K562 (cell line): ENCODE measurements around the gene SMARCB1. TPM values are rescaled to one million over a fixed set of nuclear protein-coding genes. Genes with fewer than 3 reads are reported as not detected.

Experiments used
- ATAC-seq: fragments of 200-7000 bp; cut with Tn5 transposase; 3 replicates; pipeline ENCODE4 v1.9.1; 2020; ENCODE audit warnings: moderate library complexity
- BruUV-seq: library from RNA; stranded (reverse); fragments of 400-500 nt; replicated peaks from 2 replicates; lab custom pipeline; 2021; lab: Mats Ljungman, UMichigan
- CTCF ChIA-PET: fragments of 300-600 bp; formaldehyde crosslinking; extraction: SDS; loops from one replicate; lab custom pipeline; 2021; ENCODE audit warnings: low intra/inter-chr PET ratio; lab: Yijun Ruan, JAX
- POLR2A ChIA-PET: fragments of 300-600, 350-650 bp; sonication (Branson Sonifier 250); formaldehyde crosslinking; extraction: SDS; loops from one replicate; lab custom pipeline; 2021; ENCODE audit warnings: antibody characterized with exemption, inconsistent platforms; lab: Yijun Ruan, JAX
- DNase-seq, 4 experiments: peaks; one replicate each; pipeline versions ENCODE4 v3.0.0 to v3.0.0-alpha.2; 2011 to 2018; ENCODE audit warnings: low spot score in 3 of 4, mixed read lengths in 3 of 4; ENCODE audit errors: extremely low read depth in 1 of 4
- FAIRE-seq: peaks from 2 replicates; lab custom pipeline; 2011; peaks lifted over from hg19 to GRCh38; lab: Jason Lieb, UNC
- H2AFZ ChIP-seq: 2 replicates; pipeline ENCODE4 v1.6.0; 2011; ENCODE audit warnings: low read depth, low read length, control low read depth, inconsistent platforms
- H3K27ac ChIP-seq: fragments of 200-600 bp; 3 replicates; pipeline ENCODE4 v1.8.0; 2011; ENCODE audit warnings: low read depth, mild to moderate bottlenecking, control low read depth, inconsistent platforms, low read length, moderate library complexity, mixed read lengths; ENCODE audit errors: extremely low read depth
- H3K27me3 ChIP-seq, 2 experiments: fragments of 300-600 bp in 1 of 2; 2 replicates in 1 of 2; 3 replicates in 1 of 2; pipeline versions ENCODE4 v1.6.0 to v1.8.0; 2011; ENCODE audit warnings: inconsistent platforms in 2 of 2, low read length in 2 of 2, mild to moderate bottlenecking in 1 of 2, mixed read lengths in 1 of 2, moderate library complexity in 1 of 2; ENCODE audit not compliant: control insufficient read depth in 2 of 2, insufficient read depth in 2 of 2
- H3K36me3 ChIP-seq: fragments of 300-600 bp; 3 replicates; pipeline ENCODE4 v1.8.0; 2011; ENCODE audit warnings: mild to moderate bottlenecking, low read length, inconsistent platforms; ENCODE audit not compliant: control insufficient read depth, insufficient read depth
- H3K4me1 ChIP-seq, 2 experiments: fragments of 200-600 bp in 1 of 2; replicated peaks in 1 of 2; 2 replicates in 1 of 2; 3 replicates in 1 of 2; pipeline versions ENCODE4 v1.5.1 to v1.8.0; 2011; ENCODE audit warnings: inconsistent platforms in 2 of 2, low read length in 2 of 2, mild to moderate bottlenecking in 1 of 2, mixed read lengths in 1 of 2, moderate library complexity in 1 of 2; ENCODE audit not compliant: control insufficient read depth in 2 of 2, insufficient read depth in 2 of 2
- H3K4me2 ChIP-seq: 2 replicates; pipeline ENCODE4 v1.6.1; 2011; ENCODE audit warnings: low read length, control low read depth, inconsistent platforms, mixed read lengths; ENCODE audit not compliant: insufficient read depth
- H3K4me3 ChIP-seq: fragments of 200-600 bp; sonication (generic), shearing (Covaris generic); 2 replicates; pipeline ENCODE4 v1.5.1; 2016; ENCODE audit warnings: control low read depth, inconsistent platforms
- H3K79me2 ChIP-seq: fragments of 200-600 bp; 3 replicates; pipeline ENCODE4 v1.8.0; 2011; ENCODE audit warnings: low read length, inconsistent platforms; ENCODE audit not compliant: control insufficient read depth, insufficient read depth
- H3K9ac ChIP-seq, 2 experiments: 2 replicates each; pipeline versions ENCODE4 v1.6.0 to v1.6.1; 2011; ENCODE audit warnings: low read depth in 2 of 2, low read length in 2 of 2, control low read depth in 1 of 2, inconsistent platforms in 1 of 2, mild to moderate bottlenecking in 1 of 2, mixed read lengths in 1 of 2; ENCODE audit not compliant: insufficient read depth in 1 of 2
- H3K9me1 ChIP-seq: one replicate; pipeline ENCODE4 v1.6.0; 2011; ENCODE audit warnings: inconsistent platforms, mild to moderate bottlenecking, low read length, moderate library complexity; ENCODE audit not compliant: control insufficient read depth, insufficient read depth
- H3K9me3 ChIP-seq: replicated peaks from 2 replicates; pipeline ENCODE4 v1.5.1; 2011; ENCODE audit warnings: low read depth, low read length, inconsistent platforms; ENCODE audit not compliant: control insufficient read depth, insufficient read depth
- H4K20me1 ChIP-seq: replicated peaks from 2 replicates; pipeline ENCODE4 v1.6.1; 2011; ENCODE audit warnings: low read length, inconsistent platforms, mixed read lengths; ENCODE audit not compliant: control insufficient read depth, insufficient read depth
- BCOR ChIP-seq: fragments of 450-650 bp; IDR thresholded peaks from 2 replicates; pipeline ENCODE4 v1.6.1; 2016
- DACH1 ChIP-seq: fragments of 450-650 bp; IDR thresholded peaks from 2 replicates; pipeline ENCODE4 v1.6.1; 2018; ENCODE audit not compliant: partially characterized antibody
- KDM1A ChIP-seq, 2 experiments: fragments of 450-650 bp; IDR thresholded peaks; 2 replicates each; pipeline ENCODE4 v1.6.1; 2016; ENCODE audit warnings: mild to moderate bottlenecking in 2 of 2
- NFIC ChIP-seq: fragments of 450-650 bp; IDR thresholded peaks from 2 replicates; pipeline ENCODE4 v1.6.1; 2017; ENCODE audit warnings: mild to moderate bottlenecking, inconsistent platforms
- PRDM10 ChIP-seq: fragments of 450-650 bp; IDR thresholded peaks from 2 replicates; pipeline ENCODE4 v1.6.1; 2018; ENCODE audit not compliant: partially characterized antibody
- RBM25 ChIP-seq: fragments of 200-400 bp; formaldehyde crosslinking; IDR thresholded peaks from 2 replicates; pipeline ENCODE4 v1.6.1; 2018; ENCODE audit warnings: low read length, low read depth, moderate library complexity; ENCODE audit not compliant: severe bottlenecking
- SAFB2 ChIP-seq: fragments of 200-400 bp; formaldehyde crosslinking; IDR thresholded peaks from 2 replicates; pipeline ENCODE4 v1.6.1; 2018; ENCODE audit warnings: borderline replicate concordance, low read length, low read depth, moderate library complexity; ENCODE audit not compliant: severe bottlenecking
- ZFP36 ChIP-seq: fragments of 150-350 bp; IDR thresholded peaks from 2 replicates; pipeline ENCODE4 v1.6.1; 2018; ENCODE audit warnings: low read length, low read depth; ENCODE audit not compliant: partially characterized antibody
- WGBS: fragments of 100-300 bp; shearing (Covaris generic); methylation state at CpG from one replicate; pipeline ENCODE4 v1.1.6; 2016; ENCODE audit warnings: low coverage, mixed read lengths; ENCODE audit not compliant: insufficient coverage; ENCODE audit errors: missing lambda C conversion rate; 5-methylcytosine and 5-hydroxymethylcytosine counted together
- in situ Hi-C: fragments of 300-500 bp; cut with MboI; formaldehyde crosslinking; loops from 4 replicates; pipeline ENCODE4 v1.15.0; 2018; ENCODE audit warnings: inconsistent platforms, mixed read lengths
- intact Hi-C: fragments of 100-400 bp; cut with micrococcal nuclease; formaldehyde crosslinking; loops from 2 replicates; pipeline ENCODE4 v1.14.2; 2022
- polyA plus RNA-seq, 8 experiments: library from polyadenylated mRNA; depleted of rRNA in 4 of 8; stranded (reverse) in 5 of 8; unstranded in 3 of 8; fragments of >200 nt; fragmentation: Nextera tagmentation in 2 of 8; fragmentation: Illumina TruSeq in 1 of 8; extraction: Ambion mirVana in 2 of 8; extraction: Trizol in 1 of 8; gene quantifications; 2 replicates each; pipeline versions ENCODE4 v1.2.1 to v1.2.3, GENCODE V29; 2011 to 2014; ENCODE audit warnings: inconsistent platforms in 1 of 8, missing spikeins in 1 of 8
- total RNA-seq, 7 experiments: library from RNA; depleted of rRNA in 6 of 7; stranded (reverse); fragments of >200 nt in 6 of 7; fragmentation: Illumina TruSeq in 2 of 7; extraction: Trizol in 2 of 7; gene quantifications; 2 replicates each; pipeline versions ENCODE4 v1.2.1 to v1.2.3, GENCODE V29; 2011 to 2021; ENCODE audit warnings: low replicate concordance in 1 of 7

The SMARCB1 gene
- total and polyA plus RNA-seq, 9 of the 15 experiments (the other 6 are each of a cell fraction or from before 2014, with no cell fraction given), result 1.2 to 113 (median 65.4) TPM

GRCh38 chr22:23774922-23775436 is 11.8 kb upstream of the SMARCB1 start:
- no peak overlapping the region for H3K4me3 ChIP-seq
- FAIRE-seq, result no peak
- DNase-seq, result no peak
- no peaks in the 10 kb centered on the region for H3K9me1 ChIP-seq
- peaks cover 3 to 21% of the 10 kb centered on the region in 2 experiments; a peak in 3 of 5 replicates for H3K4me1 ChIP-seq
- WGBS, result 40% methylated on average over 2 of the region's 2 CpGs
- no TSS peak for BruUV-seq
- no peak overlapping the region for H2AFZ ChIP-seq
- no peak overlapping the region for H3K27ac ChIP-seq
- no peak overlapping the region for H3K4me2 ChIP-seq
- no peaks in the 10 kb centered on the region for H3K9me3 ChIP-seq
- no peak overlapping the region for H3K9ac ChIP-seq
- no peaks in the 10 kb centered on the region for H3K36me3 ChIP-seq
- intact Hi-C loops (no loop called here), in situ Hi-C loops (no loop called here)
- ChIA-PET POLR2A (interaction anchor here (1.1 to 2.3 kb wide), 3 partner anchors 8 to 12 kb away, joined by 3 to 6 read pairs (median 5); partner anchors contain the start of gene SMARCB1), CTCF (no interaction called here)
- H3K27me3 ChIP-seq, result no peaks in the 10 kb centered on the region
- ATAC-seq, result no peak
- H3K79me2 ChIP-seq, result no peaks in the 10 kb centered on the region
- TF ChIP-seq DACH1, result no peak
- no peak for TF ChIP-seq PRDM10
- TF ChIP-seq RBM25, result peak; percentile 19
- peak; percentile 39 for TF ChIP-seq ZFP36
- peak; percentile 40; the same call in 1 of the 2 replicates for TF ChIP-seq NFIC
- TF ChIP-seq KDM1A (IDR thresholded peaks at IDR 0.05), result peak in 1 of 2 experiments; percentile 25; a peak in 1 of 4 replicates
- TF ChIP-seq SAFB2, result no peak
- TF ChIP-seq BCOR, result peak; percentile 37; the same call in 1 of the 2 replicates
- no peaks in the 10 kb centered on the region for H4K20me1 ChIP-seq
